GM12878 (cell line): ENCODE results near the gene MBLAC2. TPM values are rescaled to one million over a fixed set of nuclear protein-coding genes. Genes with fewer than 3 reads are reported as not detected.
A peak's percentile ranks its signal among the peaks of the same experiment; 100 is the strongest.

Experiments used
- BCLAF1 ChIP-seq: fragments of 450-650 bp; IDR thresholded peaks from 2 replicates; pipeline ENCODE4 v1.6.1; 2017; ENCODE audit warnings: antibody characterized with exemption, mild to moderate bottlenecking, moderate library complexity
- CEBPZ ChIP-seq: fragments of 150-350 bp; IDR thresholded peaks from 2 replicates; pipeline ENCODE4 v1.6.1; 2016; ENCODE audit warnings: low read depth, low read length
- CHD2 ChIP-seq: IDR thresholded peaks from 2 replicates; pipeline ENCODE4 v1.6.1; 2011; ENCODE audit warnings: low read depth, low read length, improper control_type of control experiment, borderline replicate concordance
- CREM ChIP-seq: IDR thresholded peaks from 2 replicates; pipeline ENCODE4 v1.6.1; 2014; ENCODE audit warnings: antibody characterized with exemption, low read depth
- FOS ChIP-seq: IDR thresholded peaks from 3 replicates; pipeline ENCODE4 v1.6.1; 2011; ENCODE audit warnings: borderline replicate concordance; ENCODE audit not compliant: insufficient read length; ENCODE audit errors: extremely low read depth
- HDGF ChIP-seq: fragments of 450-650 bp; IDR thresholded peaks from 2 replicates; pipeline ENCODE4 v1.6.1; 2016; ENCODE audit warnings: antibody characterized with exemption
- IRF5 ChIP-seq: fragments of 450-650 bp; IDR thresholded peaks from 2 replicates; pipeline ENCODE4 v1.6.1; 2017; ENCODE audit warnings: borderline replicate concordance
- JUND ChIP-seq: IDR thresholded peaks from 2 replicates; pipeline ENCODE4 v1.6.1; 2012; ENCODE audit warnings: low read depth, mild to moderate bottlenecking, low read length, improper control_type of control experiment, moderate library complexity
- KDM1A ChIP-seq: fragments of 200-600 bp; sonication (generic); IDR thresholded peaks from 2 replicates; pipeline ENCODE4 v1.6.1; 2016; ENCODE audit warnings: borderline replicate concordance
- MEF2A ChIP-seq: IDR thresholded peaks from 2 replicates; pipeline ENCODE4 v1.6.1; 2011; ENCODE audit warnings: low read depth, mild to moderate bottlenecking, low read length, moderate library complexity; ENCODE audit not compliant: insufficient read depth
- SMC3 ChIP-seq: IDR thresholded peaks from 2 replicates; pipeline ENCODE4 v1.6.1; 2011; ENCODE audit warnings: low read length, improper control_type of control experiment, borderline replicate concordance
- SREBF2 ChIP-seq: IDR thresholded peaks from 2 replicates; pipeline ENCODE4 v1.6.1; 2012; ENCODE audit warnings: mild to moderate bottlenecking, low read length
- TCF7 ChIP-seq: IDR thresholded peaks from 2 replicates; pipeline ENCODE4 v1.6.1; 2014; ENCODE audit warnings: antibody characterized with exemption, borderline replicate concordance
- USF1 ChIP-seq: IDR thresholded peaks from 2 replicates; pipeline ENCODE4 v1.6.1; 2011; ENCODE audit warnings: borderline replicate concordance, low read depth, mild to moderate bottlenecking, moderate library complexity, mixed read lengths, low read length; ENCODE audit not compliant: insufficient read depth; ENCODE audit errors: extremely low read length
- ZZZ3 ChIP-seq: IDR thresholded peaks from 2 replicates; pipeline ENCODE4 v1.6.1; 2011; ENCODE audit warnings: low read depth; ENCODE audit not compliant: control insufficient read depth, insufficient read length
- polyA plus RNA-seq, 11 experiments: library from polyadenylated mRNA; depleted of rRNA in 4 of 11; unstranded in 6 of 11; stranded (reverse) in 5 of 11; fragments of >200 nt; fragmentation: Nextera tagmentation in 4 of 11; fragmentation: Illumina TruSeq in 1 of 11; extraction: Ambion mirVana in 4 of 11; extraction: Trizol in 1 of 11; gene quantifications; 1 replicate in 1 of 11; 2 replicates in 10 of 11; pipeline versions ENCODE4 v1.2.1 to v1.2.3, GENCODE V29; 2011 to 2016; ENCODE audit warnings: inconsistent platforms in 2 of 11, missing spikeins in 2 of 11, low read depth in 1 of 11
- total RNA-seq, 4 experiments: library from RNA; depleted of rRNA in 3 of 4; stranded (reverse); fragments of >200 nt in 3 of 4; fragmentation: Illumina TruSeq in 1 of 4; extraction: Trizol in 1 of 4; gene quantifications; 2 replicates each; pipeline versions ENCODE4 v1.2.1 to v1.2.3, GENCODE V29; 2013 to 2021
- TF ChIP-seq, protein P1 (sequence below): IDR thresholded peaks from 2 replicates; pipeline ENCODE4 v1.6.1; 2012; ENCODE audit warnings: low read length, inconsistent platforms
- TF ChIP-seq, protein P2 (sequence below): IDR thresholded peaks from 2 replicates; pipeline ENCODE4 v1.6.1; 2011; ENCODE audit warnings: borderline replicate concordance, low read depth, mild to moderate bottlenecking, moderate library complexity, low read length; ENCODE audit not compliant: insufficient read depth, poor library complexity, severe bottlenecking

MBLAC2 gene
- total and polyA plus RNA-seq, 10 of the 15 experiments (the other 5 are each of a cell fraction or from before 2014, with no cell fraction given): 2.0 to 10.5 (median 7.1) TPM

GRCh38 chr5:90474235-90475107 lies at the start of gene MBLAC2, which contains the start of gene POLR3G (continued):
- TF ChIP-seq ZZZ3: no peak
- TF ChIP-seq SREBF2: no peak
- TF ChIP-seq HDGF: no peak
- no peak for TF ChIP-seq BCLAF1
- no peak for TF ChIP-seq TCF7
- peak; percentile 80 for TF ChIP-seq CHD2
- TF ChIP-seq USF1: no peak
- TF ChIP-seq FOS: no peak
- TF ChIP-seq, protein P1, sequence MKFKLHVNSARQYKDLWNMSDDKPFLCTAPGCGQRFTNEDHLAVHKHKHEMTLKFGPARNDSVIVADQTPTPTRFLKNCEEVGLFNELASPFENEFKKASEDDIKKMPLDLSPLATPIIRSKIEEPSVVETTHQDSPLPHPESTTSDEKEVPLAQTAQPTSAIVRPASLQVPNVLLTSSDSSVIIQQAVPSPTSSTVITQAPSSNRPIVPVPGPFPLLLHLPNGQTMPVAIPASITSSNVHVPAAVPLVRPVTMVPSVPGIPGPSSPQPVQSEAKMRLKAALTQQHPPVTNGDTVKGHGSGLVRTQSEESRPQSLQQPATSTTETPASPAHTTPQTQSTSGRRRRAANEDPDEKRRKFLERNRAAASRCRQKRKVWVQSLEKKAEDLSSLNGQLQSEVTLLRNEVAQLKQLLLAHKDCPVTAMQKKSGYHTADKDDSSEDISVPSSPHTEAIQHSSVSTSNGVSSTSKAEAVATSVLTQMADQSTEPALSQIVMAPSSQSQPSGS: no peak
- TF ChIP-seq JUND: no peak
- TF ChIP-seq CEBPZ: no peak
- no peak for TF ChIP-seq SMC3
- TF ChIP-seq CREM: peak; percentile 3
- TF ChIP-seq KDM1A: no peak
- TF ChIP-seq, protein P2, sequence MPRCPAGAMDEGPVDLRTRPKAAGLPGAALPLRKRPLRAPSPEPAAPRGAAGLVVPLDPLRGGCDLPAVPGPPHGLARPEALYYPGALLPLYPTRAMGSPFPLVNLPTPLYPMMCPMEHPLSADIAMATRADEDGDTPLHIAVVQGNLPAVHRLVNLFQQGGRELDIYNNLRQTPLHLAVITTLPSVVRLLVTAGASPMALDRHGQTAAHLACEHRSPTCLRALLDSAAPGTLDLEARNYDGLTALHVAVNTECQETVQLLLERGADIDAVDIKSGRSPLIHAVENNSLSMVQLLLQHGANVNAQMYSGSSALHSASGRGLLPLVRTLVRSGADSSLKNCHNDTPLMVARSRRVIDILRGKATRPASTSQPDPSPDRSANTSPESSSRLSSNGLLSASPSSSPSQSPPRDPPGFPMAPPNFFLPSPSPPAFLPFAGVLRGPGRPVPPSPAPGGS: no peak
- no peak for TF ChIP-seq IRF5
- TF ChIP-seq MEF2A: 0 out of 2 replicates have a peak, but pooled peaks have one; percentile 55
